NCI-H524 (cell line): Measurements from ENCODE around the gene HEATR3.

Source experiments
- DNase-seq, 2 experiments: peaks; one replicate each; lab custom pipeline; 2025; lab: John Stamatoyannopoulos, UW

HEATR3 gene, protein sequence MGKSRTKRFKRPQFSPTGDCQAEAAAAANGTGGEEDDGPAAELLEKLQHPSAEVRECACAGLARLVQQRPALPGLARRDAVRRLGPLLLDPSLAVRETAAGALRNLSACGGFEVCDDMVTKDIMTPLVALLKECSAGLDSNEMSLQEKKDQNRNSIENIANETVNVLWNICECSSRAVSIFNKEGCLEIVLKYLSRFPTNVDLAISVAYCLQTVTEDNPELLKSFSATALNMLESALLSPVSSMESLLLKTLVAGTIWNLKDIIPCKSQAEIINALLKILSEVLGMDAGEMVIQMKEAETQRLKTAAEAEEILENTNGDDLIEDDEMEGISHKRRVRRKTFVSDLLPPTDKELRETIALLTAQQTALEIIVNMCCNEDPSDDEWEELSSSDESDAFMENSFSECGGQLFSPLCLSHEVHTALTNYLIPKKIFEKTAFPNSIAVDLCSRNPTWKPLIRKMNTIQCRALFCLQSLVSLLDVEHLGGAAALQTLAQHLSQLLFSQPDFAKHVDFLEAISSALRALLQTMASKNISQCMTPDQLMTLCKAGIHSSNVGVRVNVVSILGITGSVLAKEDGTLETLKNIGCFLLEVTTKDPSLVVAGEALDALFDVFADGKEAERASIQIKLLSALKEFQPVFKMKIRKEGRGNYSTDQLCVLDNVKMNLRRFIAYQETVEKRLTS

DNA sequence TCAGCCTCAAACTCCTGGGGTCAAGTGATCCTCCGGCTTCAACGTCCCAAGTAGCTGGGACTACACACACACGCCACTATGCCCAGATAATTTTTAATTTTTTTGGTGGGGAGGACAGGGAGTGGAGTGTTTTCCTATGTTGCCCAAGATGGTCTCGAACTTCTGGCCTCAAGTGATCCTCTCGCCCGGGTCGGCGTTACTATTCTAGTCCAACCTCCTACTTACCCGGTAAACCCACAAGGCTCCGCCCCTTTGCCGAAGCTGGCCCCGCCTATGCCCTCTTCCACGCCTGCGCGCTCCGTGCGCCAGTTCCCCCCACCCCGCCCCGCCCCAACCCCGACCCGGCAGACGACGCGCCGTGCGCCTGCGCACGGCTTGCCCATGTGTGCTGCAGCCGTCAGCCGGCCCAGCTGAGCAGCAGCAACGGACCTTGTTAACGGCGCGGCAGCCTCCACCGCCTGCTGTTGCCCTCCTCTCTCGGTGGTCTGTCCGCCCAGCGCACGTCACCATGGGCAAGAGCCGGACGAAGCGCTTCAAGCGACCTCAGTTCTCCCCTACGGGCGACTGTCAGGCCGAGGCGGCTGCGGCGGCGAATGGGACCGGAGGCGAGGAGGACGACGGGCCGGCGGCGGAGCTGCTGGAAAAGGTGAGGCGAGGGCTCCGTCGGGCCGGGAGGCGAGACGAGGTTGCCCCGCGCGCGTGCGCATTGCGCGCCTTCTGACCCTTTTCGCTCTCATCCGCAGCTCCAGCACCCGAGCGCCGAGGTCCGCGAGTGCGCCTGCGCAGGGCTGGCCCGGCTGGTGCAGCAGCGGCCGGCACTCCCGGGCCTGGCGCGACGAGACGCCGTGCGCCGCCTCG, at the start of gene HEATR3:
HEATR3 (plus strand) TSS at position 347 of the 858 bp plus-strand sequence; CDS start at position 509, 162 bp downstream.
- peak; percentile 87 to 94 for DNase-seq

DNA sequence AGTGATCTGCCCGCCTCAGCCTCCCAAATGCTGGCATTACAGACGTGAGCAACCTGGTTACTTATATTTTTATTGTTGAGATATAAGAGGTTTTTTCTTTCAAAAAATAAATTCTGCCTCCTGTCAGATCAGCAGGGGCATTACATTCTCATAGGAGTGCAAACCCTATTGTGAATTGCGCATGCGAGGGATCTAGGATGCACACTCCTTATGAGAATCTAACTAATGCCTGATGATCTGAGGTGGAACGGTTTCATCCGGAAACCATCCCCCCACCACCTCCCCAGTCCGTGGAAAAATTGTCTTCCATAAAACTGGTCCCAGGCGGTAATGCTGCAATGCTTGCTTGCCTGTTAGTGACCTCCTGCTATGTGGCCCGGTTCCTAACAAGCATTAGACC, 48.2 kb upstream of the HEATR3 start:
- no peak for DNase-seq

DNA sequence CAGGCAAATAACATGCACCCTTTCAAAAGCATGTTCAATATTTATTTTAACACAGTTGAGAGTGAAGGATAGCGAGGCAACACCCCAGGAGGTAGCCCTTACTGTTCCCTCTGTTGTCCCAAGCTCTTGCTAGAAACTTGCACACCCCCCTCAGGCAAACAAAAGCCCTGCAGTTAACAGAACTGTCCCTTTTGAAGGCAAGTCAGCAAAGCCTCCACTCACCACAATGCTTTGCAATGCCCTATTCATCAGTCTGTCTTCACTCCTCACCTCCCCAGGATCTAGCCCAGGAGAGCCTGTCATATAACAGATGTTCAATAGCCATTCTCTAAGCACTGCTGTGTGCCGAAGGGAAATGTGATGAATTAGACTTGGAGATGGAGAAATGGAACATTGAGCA, 44.2 kb upstream of the HEATR3 start:
- DNase-seq, result peak in 1 of 2 experiments; percentile 52

DNA sequence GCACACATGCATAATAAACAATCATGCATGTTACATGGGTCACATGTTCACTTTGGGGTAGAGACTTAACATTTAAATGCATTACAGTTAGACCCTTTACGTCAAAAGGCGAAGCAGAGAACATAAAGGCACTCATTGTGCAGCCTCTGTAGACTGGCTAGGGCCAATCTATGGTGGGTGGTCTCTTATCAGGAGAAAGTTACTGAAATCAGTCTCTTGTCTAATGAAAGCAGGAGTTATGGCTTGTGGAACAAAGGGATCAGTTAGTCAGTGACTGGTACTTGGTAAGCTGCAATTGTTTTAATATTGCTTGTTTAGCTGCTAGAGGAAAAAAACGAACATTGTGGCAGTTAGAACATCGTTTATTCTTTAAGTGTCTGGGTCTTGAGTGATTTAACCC, 42.1 kb upstream of the HEATR3 start:
- no peak for DNase-seq

DNA sequence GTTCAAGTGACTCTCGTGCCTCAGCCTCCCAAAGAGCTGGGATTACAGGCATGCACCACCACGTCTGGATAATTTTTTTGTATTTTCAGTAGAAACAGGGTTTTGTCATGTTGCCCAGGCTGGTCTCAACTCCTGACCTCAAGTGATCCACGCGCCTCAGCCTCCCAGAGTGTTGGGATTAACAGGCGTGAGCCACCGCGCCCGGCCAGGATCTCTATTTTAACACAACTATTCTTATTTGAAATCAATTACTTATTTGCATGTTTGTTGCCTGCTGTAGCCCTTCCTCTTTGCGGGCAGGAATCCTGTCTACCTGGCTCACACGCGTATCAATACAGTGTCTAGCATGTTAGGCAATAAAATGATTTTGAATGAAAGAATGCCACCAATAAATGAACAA, 41.6 kb upstream of the HEATR3 start:
- no peak for DNase-seq

DNA sequence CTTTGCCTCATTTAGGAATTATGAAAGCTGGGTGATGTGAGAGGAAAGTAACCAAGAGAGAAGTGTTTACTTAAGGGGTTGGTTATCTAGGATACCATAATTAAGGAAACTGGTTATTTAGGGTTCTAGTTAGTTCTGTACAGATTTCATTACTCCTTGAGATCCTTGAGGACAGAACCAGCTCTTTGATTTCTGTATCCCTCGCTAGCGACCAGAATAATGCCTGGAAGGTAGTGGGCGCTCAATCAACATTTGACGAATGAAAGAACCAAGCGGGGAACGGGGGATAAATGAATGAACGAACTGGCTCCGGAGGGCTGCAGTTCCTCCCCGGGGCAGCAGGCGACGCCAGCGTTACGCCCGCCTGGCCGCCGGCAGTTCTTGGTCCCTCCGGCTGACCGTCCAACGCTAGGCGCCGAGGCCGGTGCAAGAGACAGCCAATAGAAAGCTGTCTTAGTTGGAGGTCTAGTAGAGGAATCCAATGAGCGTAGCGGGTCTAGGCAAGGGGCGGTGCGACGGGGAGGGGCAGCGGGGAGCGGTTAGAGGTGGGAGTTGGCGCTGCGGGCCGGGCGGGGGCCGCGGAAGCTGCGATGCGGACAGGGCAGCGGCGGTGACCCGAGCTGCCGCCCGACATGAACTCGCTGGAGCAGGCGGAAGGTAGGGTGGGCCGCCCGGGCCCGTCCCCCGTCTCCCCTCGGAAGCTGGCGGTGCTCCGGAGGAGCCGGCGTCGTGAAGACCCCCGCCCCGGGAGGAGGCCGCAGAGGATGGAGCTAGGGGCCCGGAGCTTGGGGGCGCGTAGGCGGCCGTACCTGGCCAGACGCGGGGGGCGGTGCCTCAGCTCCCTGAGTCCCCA, 40.9 kb upstream of the HEATR3 start, which contains the start of gene CNEP1R1:
CNEP1R1 (plus strand) TSS at position 542 of the 853 bp plus-strand sequence; CDS start at position 633, 91 bp downstream.
- peak; percentile 96 to 98 for DNase-seq

DNA sequence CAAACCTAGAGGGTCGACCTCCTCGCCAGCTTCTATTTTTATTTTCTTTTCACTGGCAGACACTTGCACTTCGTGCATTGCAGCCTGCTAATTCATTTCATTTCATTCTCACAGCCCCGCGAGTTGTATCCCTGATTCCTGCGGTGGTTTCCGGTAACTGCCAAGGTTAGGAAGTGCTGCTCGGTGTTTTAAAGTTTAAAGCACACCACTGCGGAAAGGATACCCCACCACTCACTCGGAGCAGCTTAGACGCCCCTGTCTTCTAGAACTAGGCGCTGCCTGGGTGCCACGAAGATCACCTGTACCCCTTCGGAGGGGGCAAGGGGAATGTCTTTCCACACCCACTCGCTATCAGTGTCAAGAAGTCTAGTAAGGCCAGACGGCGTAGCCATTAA, 40.2 kb upstream of the HEATR3 start:
- peak in 1 of 2 experiments; percentile 60 for DNase-seq

DNA sequence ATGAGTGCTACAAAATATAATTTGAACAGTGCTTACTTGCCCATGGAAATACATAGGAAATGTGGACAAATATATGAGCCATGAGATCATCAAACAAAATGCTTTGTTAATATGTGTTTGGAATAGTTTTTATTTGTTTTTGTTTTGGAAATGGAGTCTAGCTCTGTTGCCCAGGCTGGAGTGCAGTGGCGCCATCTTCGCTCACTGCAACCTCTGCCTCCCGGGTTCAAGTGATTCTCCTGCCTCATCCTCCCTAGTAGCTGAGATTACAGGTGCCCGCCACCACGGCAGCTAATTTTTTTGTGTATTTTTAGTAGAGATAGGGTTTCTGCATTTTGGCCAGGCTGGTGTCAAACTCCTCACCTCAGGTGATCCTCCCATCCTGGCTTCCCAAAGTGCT, 37.9 kb upstream of the HEATR3 start:
- no peak for DNase-seq

DNA sequence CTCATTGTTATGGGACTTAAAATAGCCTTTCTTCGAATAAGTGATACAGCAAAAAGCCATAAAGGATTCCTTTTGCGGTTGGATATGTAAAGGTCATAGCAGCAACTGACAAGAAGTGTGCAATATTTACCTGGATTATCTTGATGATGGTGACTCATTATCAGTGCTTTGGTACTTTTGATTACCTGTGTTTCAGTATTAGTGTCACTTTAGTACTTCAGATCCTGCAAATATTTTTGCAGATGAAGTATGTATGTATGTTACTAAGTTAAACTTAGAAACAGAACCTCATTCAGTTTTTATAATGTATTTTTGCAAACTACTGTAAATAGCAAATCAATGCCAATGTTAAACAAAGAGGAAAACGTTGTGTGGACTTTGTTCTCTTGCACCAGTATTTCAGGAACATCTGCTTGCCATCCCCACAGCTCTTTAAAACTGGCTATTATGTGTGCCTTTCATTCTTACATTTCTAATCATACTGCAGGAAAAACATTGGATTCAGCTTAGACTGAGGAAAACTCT, 30.2 kb upstream of the HEATR3 start:
- no peak for DNase-seq

DNA sequence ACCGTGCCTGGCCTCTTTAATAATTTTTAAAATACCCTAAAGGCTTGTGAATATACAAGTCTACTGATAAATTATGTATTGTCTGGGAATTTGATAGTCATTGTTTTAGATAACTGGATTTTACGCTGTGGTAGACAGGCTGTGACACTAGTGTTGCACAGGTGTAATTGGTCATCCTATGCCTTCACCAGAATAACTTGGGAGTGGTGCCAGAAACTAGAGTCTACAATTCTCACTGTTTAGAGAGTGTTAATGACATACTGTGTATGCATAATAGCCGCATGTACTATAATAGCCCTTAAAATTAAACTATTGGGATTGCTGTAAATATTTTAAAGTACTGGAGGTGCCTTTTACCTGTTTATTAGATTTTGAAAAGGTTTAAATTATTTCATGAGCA, 29.3 kb upstream of the HEATR3 start:
- no peak for DNase-seq

DNA sequence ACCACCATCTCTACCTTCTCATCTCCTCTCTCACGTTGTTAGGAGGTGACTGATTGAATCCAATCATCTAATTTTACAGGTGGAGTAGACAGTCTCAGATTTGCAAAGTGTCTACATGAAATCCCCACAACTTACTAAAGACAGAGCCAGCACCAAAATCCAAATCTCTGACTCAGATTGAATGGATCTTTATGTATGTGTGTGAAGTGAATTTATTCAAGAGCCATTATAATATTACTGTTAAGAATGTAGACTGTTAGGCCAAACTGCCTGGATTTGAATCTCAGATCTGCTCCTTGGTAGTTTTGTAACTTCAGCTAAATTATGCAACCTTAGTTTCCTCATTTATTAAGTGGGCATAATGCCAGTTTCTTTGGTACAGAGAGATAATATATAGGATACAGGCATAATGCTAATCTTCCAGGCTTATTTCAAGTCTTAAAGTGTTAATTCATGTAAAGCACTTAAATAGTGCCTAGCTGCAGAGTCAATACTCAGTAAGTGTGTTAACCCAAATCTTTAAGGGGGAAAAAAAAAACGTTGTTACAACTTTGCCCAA, 28.0 kb upstream of the HEATR3 start:
- no peak for DNase-seq

DNA sequence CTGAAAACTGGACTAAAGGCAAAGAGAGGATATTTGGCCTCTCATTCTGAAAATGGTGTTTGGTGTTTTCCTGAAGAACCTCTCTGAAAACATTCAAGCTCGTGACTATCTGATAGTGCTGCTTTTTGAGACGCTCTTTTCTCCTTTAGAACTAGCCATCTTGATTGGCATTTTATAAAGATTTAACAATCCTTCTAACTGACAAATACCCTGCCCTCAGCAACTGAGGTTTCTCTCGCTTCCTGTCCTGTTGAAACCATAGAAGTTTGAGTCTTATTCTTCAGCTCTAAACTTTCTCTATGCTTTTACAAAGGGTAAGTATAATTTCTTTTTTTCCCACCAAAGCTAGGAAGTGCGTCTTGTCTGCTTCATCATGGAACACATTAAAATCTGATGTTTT, 27.5 kb upstream of the HEATR3 start:
- no peak for DNase-seq

DNA sequence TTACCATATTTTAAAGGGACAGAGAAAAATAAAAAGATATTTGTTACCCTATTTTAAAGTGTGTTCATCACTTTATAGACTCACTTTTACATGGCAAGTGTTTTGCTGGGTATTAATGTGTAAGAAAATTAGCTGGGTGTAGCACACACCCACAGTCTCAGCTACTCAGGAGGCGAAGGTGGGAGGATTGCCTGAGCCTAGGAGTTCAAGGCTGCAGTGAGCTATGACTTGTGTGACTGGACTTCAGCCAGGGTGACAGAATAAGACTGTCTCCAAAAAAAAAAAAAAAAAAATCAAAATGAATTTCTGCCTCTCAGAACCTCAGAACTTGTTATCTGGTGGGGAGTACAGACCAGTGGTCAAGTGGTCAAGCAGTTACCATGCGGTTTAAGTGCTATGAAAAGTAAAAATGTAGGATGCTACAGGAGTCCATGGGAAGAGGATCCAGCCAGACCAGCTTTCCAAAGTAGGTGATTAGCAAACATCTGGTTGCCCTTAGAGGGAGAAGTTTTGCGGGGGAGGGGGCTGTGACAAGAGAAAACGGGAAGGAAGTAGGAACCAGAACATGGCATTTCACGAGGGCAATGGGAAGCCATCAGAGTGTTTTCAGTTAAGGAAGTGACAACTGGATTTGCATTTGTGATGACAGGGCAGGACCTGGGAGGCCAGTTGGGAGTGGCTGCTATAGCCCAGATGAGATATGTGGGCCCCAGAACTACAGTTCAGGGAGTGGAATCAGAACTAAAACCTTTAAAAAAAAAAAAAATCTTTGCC, 26.8 kb upstream of the HEATR3 start:
- no peak for DNase-seq

DNA sequence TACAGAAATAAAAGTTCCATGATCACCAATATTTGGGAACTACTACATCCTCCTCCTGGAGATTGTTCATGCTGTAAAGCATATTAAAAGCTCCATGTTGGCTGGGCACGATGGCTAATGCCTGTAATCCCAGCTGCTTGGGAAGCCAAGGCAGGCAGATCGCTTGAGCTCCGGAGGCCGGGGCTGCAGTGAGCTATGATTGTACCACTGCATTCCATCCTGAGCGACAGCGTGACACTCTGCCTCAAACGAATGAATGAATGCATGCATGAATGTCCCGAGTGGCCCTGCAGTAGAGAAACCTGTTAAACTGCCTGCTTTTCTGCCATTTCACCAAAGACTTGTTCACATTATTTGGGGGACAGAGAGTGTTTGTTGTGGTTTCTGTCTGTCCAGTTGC, 25.8 kb upstream of the HEATR3 start:
- no peak for DNase-seq

DNA sequence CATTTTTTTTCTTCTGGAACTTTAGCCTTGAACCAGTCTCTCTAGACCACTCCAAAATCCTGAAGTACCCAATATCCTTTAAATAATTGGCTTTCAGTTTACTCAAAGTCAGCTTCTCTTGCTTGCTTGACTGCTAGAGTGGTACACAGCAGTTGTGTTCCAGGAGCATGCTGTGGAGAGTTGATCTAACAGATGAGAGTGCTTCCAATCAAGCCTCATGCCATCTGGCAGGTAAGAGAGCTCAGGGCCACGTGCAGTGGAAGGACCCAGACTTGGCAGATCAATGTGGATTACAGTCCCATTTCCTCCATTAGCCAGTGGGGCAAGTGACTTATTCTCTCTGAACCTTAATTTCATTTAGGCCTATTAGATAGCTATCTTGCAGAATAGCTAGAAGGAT, 25.1 kb upstream of the HEATR3 start:
- no peak for DNase-seq

DNA sequence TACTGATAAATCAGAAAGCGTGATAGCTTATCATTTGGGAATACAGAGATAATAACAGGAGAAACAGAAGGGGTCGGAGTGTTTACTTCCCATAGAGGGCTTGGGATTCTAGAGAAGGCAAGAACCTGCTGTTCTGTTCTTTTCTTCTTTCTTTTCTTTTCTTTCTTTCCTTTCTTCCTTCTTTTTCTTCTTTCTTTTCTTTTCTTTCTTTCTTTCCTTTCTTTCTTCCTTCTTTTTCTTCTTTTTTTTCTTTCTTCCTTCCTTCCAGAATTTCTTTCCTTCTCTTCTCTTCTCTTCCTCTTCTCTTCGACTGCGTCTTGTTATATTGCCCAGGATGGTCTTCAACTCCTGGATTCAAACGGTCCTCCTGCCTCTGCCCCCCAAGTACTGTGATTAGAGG, 22.4 kb upstream of the HEATR3 start:
- no peak for DNase-seq

DNA sequence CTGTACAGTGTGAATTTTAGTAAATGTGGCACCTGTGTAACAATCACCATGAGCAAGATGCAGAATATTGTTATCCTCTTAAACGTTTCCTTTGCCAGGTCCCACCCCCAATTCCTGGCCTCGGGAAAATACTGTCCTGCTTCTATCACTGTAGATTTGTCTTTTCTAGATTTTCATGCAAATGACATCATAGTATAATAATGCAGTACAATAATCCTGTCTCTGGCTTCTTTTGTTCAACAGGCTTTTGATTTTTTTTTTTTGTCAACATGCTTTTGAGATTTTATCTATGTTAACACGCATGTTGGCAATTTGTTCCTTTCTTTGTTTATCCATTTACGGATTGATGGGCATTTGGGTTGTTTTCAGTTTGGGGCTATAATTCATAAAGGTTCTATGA, 20.4 kb upstream of the HEATR3 start:
- DNase-seq, result no peak

DNA sequence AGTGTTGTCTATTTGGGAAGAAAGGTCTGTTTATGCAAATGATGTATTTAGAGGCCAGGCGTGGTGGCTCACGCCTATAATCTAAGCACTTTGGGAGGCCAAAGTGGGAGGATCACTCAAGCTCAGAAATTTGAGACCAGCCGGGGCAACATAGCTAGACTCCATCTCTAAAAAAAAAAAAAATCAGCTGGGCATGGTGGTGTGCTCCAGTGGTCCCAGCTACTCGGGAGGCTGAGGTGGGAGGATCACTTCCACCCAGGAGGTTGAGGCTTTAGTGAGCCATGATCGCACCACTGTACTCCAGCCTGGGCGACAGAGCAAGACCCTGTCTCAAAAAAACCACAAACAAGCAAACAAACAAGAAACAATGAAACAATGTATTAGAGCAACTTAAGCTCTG, 18.9 kb upstream of the HEATR3 start:
- DNase-seq, result no peak

DNA sequence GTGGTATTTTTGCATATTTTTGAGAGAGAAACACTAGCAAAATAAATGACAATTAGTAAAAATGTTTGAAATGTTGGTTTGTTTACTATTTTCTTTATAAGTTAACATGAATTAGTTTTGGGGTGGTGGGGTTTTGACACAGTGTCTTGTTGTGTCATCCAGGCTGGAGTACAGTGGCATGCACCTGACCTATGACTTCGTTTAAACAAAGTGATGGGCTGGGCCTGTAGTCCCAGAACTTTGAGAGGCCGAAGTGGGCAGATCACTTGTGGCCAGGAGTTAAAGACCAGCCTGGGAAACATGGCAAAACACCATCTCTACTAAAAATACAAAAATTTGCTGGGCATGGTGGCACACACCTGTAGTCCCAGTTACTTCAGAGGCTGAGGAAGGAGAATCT, 17.9 kb upstream of the HEATR3 start:
- DNase-seq, result no peak

DNA sequence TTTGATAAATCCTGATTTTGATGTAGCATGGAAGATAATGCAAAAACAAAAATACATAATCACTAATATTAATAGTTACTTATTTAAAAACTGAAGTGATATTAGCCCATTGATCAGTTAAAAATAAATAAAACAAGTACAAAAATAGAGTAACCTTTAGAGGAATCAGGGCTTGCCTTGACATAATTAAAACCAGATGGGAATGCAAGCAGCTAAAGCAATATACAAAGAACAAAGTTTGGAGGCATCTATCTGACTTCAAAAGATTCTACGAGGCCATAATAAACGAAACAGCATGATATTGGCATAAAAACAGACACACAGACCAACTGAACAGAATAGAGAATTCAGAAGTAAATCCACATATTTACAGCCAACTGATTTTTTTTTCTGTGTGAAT, 15.0 kb upstream of the HEATR3 start:
- DNase-seq, result no peak
